LNCAP (cell line): ENCODE data around the gene NFAT5.

Experiments
- CTCF ChIP-seq: fragments of 450-650 bp; IDR thresholded peaks from 2 replicates; pipeline ENCODE4 v1.5.1; 2017; ENCODE audit warnings: mild to moderate bottlenecking

Gene NFAT5

DNA sequence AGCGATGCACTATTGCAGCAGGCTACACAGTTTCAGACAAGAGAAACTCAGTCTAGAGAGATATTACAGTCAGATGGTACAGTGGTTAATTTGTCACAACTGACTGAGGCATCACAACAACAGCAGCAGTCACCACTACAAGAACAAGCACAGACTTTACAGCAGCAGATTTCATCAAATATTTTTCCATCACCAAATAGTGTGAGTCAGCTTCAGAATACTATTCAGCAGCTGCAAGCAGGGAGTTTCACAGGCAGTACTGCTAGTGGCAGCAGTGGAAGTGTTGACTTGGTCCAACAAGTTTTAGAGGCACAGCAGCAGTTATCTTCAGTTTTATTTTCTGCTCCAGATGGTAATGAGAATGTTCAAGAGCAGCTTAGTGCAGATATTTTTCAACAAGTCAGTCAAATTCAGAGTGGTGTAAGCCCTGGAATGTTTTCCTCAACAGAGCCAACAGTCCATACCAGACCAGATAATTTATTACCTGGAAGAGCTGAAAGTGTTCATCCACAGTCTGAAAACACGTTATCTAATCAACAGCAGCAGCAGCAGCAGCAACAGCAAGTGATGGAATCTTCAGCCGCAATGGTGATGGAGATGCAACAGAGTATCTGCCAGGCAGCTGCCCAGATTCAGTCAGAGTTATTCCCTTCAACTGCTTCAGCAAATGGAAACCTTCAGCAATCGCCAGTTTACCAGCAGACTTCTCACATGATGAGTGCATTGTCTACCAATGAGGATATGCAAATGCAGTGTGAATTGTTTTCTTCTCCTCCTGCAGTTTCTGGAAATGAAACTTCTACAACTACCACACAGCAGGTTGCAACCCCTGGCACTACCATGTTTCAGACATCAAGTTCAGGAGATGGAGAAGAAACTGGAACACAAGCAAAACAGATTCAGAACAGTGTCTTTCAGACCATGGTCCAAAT lies 126.5 kb downstream of the NFAT5 start:
- TF ChIP-seq CTCF = no peak

DNA sequence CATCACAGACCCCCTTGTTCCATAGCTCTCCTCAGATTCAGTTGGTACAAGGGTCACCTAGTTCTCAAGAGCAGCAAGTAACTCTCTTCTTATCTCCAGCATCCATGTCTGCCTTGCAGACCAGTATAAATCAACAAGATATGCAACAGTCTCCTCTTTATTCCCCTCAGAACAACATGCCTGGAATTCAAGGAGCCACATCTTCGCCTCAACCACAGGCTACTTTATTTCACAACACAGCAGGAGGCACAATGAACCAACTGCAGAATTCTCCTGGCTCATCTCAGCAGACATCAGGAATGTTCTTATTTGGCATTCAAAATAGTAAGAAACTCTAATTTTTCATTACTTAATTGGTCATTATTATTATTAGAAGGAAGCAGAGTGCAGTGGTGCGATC lies 128.2 kb downstream of the NFAT5 start:
- TF ChIP-seq CTCF = no peak

DNA sequence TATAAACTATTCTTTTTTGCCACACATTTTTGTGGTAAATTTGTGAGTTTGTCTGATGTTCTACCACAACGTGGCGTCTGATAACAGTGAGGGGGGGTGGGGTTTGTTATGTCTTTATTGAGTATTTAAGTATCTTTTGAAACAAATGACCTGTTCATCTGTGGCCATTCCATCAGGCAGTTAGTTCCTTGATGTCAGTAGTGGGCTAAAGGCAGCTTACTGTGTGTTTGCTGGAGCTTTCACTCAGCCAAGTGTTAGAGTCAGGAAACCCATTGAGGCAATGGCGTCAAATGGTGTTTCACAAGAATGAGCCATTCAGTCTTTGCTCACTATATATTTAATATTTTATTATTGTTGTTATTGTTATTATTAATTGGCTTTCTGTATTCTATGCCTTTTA lies 132.6 kb downstream of the NFAT5 start:
- TF ChIP-seq CTCF = no peak

DNA sequence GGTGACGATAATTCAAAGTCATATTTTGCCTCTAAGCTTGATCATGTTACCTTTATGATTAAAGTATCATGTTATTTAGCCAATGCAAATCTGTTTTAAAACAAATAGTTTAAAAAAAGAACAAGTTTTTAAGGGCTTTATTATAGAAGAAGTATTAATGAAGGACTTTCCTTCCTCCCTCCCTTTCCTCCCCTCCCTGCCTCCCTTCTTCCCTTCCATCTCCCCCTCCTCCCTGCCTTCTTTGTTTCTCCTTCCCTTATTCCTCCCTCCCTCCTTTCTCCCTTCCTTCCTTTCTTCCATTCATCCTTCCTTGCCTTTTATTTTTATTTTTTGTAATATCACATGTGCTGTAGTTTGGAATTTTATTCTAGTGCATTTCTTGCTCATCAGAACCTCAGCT lies 134.1 kb downstream of the NFAT5 start:
- TF ChIP-seq CTCF = no peak

GRCh38 chr16:69701452-69701851 lies 135.7 kb downstream of the NFAT5 start:
- TF ChIP-seq CTCF = no peak

DNA sequence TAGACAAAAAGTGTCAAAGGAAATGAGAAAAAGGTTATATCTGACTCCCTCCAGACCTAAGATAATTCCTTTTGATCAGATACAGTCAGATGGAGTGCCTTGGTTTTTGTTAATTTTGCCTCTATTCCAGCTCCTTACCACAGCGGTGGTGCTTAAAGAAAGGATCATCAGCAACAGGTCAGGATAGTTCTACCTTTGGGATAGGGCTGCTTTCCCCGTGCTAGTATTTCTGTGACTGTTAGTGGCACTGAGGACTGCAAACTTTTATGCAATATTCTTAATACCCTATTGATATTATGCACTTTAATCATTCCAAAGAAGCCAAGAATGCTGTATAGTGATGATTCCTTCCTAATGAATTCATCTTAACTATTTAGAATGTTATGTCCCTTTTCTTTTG lies 136.1 kb downstream of the NFAT5 start:
- no peak for TF ChIP-seq CTCF

DNA sequence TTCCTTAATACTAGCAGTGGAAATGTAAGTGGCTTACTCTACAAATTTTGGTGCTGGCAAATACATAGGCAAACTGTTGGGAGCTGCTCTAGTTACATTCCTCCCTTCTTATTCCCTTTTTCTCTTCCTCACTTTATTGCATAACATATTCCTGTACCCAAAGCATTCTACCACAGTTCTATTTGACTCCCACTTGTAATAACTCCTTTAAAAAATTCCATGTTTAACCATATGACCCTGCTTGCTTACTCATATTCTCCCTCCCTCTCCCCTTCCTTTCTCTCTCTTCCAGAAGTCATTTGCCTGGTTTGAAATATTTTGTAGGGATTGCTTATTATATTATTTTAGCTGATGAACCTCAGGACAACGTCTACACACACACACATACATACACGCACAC lies 137.9 kb downstream of the NFAT5 start:
- TF ChIP-seq CTCF = no peak
